Gastrocnemius medialis (tissue), 4 donors: ENCODE results near the gene IL2RA.

Experiments used
- POLR2A ChIP-seq, 2 donors: fragments of 450-650 bp; IDR thresholded peaks; one replicate each; pipeline ENCODE4 v1.6.1; 2017; ENCODE audit warnings: antibody characterized with exemption in 2 of 2, mild to moderate bottlenecking in 2 of 2, moderate library complexity in 2 of 2
- TF ChIP-seq, protein P1 (sequence below), 5 experiments: fragments of 450-650 bp in 3 of 5; fragments of 200-600 bp in 2 of 5; sonication (generic) in 2 of 5; IDR thresholded peaks in 4 of 5; conservative IDR thresholded peaks in 1 of 5; 1 replicate in 4 of 5; 2 replicates in 1 of 5; pipeline ENCODE4 v1.5.1; 2016 to 2019; ENCODE audit warnings: antibody characterized with exemption in 5 of 5, mild to moderate bottlenecking in 3 of 5, moderate library complexity in 3 of 5

DNA sequence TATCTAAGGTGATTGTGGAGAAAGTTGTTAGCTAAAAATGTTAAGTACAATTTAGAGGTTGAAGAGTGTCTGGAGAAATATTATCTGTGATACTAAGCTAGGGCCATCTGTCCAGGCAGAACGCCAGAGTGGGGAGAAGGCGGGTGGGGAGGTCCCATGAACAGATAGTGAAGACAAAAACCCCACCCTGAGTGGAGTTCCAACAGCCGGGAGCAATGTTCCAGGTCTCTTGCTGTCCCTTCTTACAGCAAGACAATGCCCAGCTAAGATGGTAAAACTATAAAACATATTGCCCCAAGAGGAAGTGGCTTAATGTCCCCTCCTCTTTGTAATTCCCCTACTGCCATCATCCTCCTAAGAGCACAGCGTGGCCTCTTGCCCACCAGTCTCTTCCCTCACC is 74.4 kb downstream of the IL2RA start:
- TF ChIP-seq, protein P1, sequence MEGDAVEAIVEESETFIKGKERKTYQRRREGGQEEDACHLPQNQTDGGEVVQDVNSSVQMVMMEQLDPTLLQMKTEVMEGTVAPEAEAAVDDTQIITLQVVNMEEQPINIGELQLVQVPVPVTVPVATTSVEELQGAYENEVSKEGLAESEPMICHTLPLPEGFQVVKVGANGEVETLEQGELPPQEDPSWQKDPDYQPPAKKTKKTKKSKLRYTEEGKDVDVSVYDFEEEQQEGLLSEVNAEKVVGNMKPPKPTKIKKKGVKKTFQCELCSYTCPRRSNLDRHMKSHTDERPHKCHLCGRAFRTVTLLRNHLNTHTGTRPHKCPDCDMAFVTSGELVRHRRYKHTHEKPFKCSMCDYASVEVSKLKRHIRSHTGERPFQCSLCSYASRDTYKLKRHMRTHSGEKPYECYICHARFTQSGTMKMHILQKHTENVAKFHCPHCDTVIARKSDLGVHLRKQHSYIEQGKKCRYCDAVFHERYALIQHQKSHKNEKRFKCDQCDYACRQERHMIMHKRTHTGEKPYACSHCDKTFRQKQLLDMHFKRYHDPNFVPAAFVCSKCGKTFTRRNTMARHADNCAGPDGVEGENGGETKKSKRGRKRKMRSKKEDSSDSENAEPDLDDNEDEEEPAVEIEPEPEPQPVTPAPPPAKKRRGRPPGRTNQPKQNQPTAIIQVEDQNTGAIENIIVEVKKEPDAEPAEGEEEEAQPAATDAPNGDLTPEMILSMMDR (IDR thresholded peaks at IDR 0.05 in 4 of 5, conservative IDR thresholded peaks at IDR 0.05 in 1 of 5) = no peak
- no peak for TF ChIP-seq POLR2A (IDR thresholded peaks at IDR 0.05)
